ENCODE measurements around the gene NFATC3.
A peak's percentile ranks its signal among the peaks of the same experiment; 100 is the strongest.

Gene NFATC3

GRCh38 chr16:68072038-68072695 lies 13.0 kb upstream of the NFATC3 start:
- no peak for DNase-seq

DNA sequence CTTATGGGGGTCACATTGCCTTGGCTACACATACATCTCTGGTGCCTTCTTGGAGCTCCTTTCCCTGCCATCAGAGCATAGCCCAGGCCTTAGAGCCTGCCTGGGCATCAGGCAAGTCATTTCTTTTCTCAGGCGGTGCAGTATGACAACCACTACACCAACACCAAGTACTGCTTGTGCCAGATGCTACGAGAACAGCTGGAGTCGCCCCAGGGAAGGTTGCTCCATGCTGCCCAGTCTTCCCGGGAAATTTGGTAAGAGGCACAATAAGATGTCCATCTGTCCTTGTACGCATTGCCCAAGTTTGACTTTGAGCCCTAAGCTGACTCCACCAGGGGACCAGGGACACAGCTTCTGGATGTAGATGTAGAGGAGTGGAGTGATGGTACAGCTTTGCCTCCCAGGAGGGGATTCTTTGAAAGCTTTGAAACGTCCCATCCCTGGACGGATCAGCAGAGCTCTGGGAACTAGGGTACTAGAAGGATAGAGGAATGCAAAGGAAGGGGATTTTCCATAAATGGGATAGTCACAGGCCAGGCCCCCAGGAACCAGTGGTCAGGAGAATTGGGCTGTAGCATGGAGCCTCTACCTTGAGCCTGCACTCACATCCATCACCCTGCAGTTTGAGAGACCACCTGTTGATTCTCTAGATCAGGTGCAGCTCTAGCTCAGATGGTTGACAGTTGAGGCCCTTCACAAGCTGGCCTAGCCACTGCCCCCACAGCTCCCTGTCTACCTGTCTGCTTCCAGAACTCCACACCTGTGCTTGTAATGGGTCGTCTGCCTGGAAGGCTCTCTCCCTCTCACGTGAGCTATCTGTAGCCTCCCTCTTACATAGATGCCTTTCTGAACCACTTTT lies 11.0 kb upstream of the NFATC3 start:
- no peak for DNase-seq

DNA sequence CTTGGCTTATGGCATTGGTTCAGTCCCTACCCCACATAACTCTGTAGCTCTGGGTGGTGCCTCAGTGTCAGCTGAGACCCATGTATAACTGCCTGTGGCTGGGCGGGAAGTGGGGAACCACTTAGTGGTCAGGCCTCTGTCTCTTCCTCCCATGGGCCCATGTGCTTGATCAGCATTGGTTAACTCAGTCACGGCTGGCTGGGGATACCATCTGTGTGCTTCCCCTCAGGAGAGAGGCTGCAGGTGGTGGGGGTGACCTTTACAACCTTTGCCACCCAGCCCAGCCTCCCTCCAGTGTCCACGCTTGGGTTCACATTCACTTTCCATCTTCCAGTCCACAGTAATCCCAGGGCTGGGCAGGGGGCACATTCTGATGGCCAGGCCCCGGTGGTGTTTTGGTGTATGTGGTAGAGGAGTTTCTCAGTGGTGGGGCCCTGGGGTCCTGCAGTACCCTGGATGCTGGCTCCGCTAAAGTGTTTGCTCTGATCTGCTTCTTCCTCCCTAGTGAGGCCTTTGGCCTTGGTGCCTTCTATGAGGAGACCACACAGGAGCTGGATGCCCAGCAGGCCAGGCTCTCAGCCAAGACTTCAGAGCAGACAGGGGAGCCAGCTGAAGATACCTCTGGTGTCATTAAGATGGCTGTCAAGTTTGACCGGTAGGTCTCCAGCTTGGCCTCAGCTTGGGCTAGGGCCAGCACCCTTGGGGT lies 10.2 kb upstream of the NFATC3 start:
- DNase-seq, result no peak

DNA sequence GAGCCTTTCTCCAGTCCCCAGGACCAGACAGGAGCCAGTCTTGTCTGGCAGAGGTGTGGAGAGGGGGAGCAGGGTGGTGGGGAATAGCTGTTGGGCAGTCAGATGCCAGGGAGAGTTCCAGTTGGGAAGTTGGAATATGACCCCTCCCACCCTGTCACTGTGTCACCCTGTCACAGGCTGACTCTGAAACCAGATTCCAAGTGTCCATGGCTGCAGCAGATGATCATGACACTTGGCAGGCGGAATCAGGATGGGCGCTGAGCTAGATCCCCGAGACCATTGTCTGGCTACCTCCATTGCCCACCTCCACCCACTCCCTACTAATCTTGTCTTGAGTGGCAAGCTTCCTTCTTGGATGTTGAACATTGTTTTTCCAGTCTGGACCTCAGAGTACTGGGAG lies 9.2 kb upstream of the NFATC3 start:
- DNase-seq, result no peak

DNA sequence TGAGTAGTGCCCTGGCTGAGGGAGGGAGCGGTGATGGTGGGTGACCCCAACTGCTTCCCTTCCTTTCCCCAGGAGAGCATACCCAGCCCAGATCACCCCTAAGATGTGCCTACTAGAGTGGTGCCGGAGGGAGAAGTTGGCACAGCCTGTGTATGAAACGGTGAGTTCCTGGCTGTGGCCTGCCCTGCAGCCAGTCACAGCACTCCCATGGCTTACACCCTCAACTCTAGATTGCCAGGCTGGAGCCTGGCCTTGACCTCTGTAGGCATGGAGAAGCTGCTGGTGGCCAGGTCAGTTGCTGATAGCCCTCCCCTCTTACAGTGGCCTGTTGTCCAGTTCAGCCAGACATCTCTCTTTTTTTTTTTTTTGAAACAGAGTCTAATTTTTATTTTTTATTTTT lies 8.6 kb upstream of the NFATC3 start:
- no peak for DNase-seq

GRCh38 chr16:68077866-68078700 lies 7.1 kb upstream of the NFATC3 start:
- DNase-seq, result no peak

GRCh38 chr16:68078701-68079375 lies 6.3 kb upstream of the NFATC3 start:
- no peak for DNase-seq

- no peak for DNase-seq
Measured at GRCh38 chr16:68079376-68079625, 5.9 kb upstream of the NFATC3 start.

- peak in 21 of 58 donors; percentile 6 to 42 (median 19) for DNase-seq
Measured at GRCh38 chr16:68079626-68080344, 5.4 kb upstream of the NFATC3 start.

GRCh38 chr16:68081861-68082628 lies 3.1 kb upstream of the NFATC3 start:
- DNase-seq, result no peak

- DNase-seq, result no peak
Measured at GRCh38 chr16:68082629-68083238, 2.4 kb upstream of the NFATC3 start.

- no peak for DNase-seq
Measured at GRCh38 chr16:68083239-68083781, 1.9 kb upstream of the NFATC3 start.

DNA sequence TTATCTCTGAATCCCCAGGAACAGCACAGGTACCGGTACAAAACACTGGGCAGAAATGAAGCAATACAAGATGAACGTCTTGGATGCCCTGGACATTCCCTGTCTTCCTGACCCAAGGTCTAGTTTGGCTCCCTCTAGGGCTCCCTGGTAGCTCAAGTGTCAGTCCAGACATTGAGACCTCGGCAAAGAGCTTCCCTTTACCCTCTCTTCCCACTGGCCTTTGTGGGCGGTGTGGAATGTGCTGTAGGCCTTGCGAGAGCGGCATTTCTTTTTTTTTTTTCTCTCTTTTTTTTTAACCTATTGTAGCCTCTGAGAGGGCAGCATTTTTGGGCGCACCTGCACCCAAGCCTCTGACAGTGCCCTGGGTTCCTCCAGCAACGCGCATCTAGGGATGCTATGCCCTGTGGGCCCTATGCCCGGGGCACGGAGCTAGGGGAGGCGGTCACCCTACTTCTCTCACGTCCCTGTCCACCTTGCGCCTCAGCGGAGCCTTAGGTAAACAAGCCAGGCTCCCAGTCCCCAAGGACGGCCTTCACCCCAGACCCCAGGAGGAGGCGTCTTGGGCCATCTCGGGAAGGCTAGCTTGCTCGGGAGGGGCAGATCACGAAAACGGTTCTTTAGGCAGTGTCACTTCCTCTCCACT lies 1.2 kb upstream of the NFATC3 start:
- DNase-seq, result no peak

DNA sequence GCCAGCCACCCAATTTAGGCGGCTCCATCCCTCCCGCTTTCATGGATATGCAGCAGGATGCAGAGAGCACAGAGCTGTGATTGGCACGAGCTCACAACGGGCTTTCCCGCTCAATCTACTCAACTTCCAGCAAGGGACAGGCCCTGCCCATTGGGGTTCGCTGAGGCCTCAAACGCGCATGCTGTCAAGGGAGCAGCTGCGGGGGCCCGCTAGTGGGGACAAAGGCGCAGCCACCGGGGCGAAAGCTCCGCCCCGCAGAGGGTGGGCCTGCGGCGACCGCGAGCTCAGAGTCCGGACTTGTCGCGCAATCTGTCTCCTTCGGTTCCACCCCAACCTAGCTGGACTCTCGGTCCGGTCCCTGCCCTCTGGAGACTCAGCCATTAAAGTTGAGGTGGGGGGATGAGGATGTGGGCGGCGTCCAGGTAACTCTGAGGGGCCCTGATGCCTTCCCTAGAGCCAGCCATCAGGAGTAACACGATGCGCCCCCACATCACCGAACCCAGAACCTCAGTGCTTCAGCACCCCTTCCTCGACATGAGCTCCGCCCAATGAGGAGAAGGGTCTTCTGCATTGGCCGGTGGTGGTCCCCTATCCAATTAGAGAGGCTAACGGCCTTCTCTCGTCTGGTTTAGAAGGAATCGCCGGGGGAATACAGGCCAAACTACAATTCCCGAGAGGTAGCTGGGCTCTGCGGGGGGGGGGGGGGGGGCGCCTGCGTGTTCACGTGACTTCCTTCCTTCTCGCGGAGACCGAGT lies 489 bp upstream of the NFATC3 start:
- peak; percentile 67 to 97 (median 91) for DNase-seq

- DNase-seq, result peak in 1 of 58 donors; percentile 31
Measured at GRCh38 chr16:68086336-68086841, 1.2 kb downstream of the NFATC3 start.

GRCh38 chr16:68086860-68087268 lies 1.7 kb downstream of the NFATC3 start:
- no peak for DNase-seq

- no peak for DNase-seq
Measured at GRCh38 chr16:68087688-68088087, 2.5 kb downstream of the NFATC3 start.
